HL-60 (cell line): ENCODE measurements around the gene NME1.

Experiments
- DNase-seq, 2 experiments: peaks; one replicate each; pipeline ENCODE4 v3.0.0-alpha.2; 2010 to 2020; ENCODE audit warnings: low read depth in 1 of 2, low spot score in 1 of 2
- H3K27ac ChIP-seq: fragments of 250-450 bp; sonication (Bioruptor Pico); replicated peaks from 2 replicates; pipeline ENCODE4 v1.5.1; 2020; ENCODE audit warnings: mild to moderate bottlenecking, moderate library complexity
- H3K27me3 ChIP-seq: fragments of 250-450 bp; sonication (Bioruptor Pico); 2 replicates; pipeline ENCODE4 v1.5.1; 2021; ENCODE audit warnings: mild to moderate bottlenecking, moderate library complexity; ENCODE audit not compliant: insufficient read depth, poor library complexity, severe bottlenecking
- H3K4me3 ChIP-seq: replicated peaks from 2 replicates; pipeline ENCODE4 v1.5.1; 2011; ENCODE audit warnings: mild to moderate bottlenecking, control low read depth, low read length; ENCODE audit not compliant: insufficient read depth
- CTCF ChIP-seq: IDR thresholded peaks from one replicate; pipeline ENCODE4 v1.5.1; 2011; ENCODE audit warnings: low read length, control low read depth, inconsistent platforms; ENCODE audit not compliant: insufficient read depth
- GABPA ChIP-seq: IDR thresholded peaks from 2 replicates; pipeline ENCODE4 v1.6.1; 2012; ENCODE audit warnings: low read depth
- POLR2AphosphoS5 ChIP-seq: IDR thresholded peaks from 2 replicates; pipeline ENCODE4 v1.6.1; 2012; ENCODE audit warnings: low read depth
- SPI1 ChIP-seq: IDR thresholded peaks from 2 replicates; pipeline ENCODE4 v1.6.1; 2012; ENCODE audit warnings: low read depth, mild to moderate bottlenecking, borderline replicate concordance
- TF ChIP-seq, protein P1 (sequence below): IDR thresholded peaks from 2 replicates; pipeline ENCODE4 v1.6.1; 2012; ENCODE audit warnings: low read depth; ENCODE audit not compliant: insufficient replicate concordance

Gene NME1

DNA sequence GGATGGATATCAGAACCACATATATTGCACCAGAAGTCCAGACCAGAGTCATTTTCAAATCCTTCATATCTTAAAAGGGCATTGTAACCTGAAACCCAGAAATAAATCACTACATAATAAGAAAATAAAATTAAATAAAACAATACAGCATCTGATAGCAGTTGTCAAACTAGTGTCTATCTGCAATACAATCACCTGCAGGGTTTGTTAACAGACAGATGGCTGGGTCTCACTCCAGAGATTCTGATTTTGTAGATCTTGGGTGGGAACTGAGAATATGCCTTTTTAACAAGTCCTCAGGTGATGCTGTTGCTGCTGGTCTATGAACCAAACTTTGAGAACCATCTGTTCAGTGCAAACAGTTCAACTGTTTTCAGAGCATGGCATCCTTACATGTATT is 50.5 kb downstream of the NME1 start:
- Histone ChIP-seq H3K27me3 (no peaks in the 10 kb centered on the region), H3K27ac (no peak overlapping the region), H3K4me3 (no peak overlapping the region)
- no peak for DNase-seq
- TF ChIP-seq CTCF (no peak), GABPA (no peak), SPI1 (no peak), POLR2AphosphoS5 (no peak)
- TF ChIP-seq, protein P1, sequence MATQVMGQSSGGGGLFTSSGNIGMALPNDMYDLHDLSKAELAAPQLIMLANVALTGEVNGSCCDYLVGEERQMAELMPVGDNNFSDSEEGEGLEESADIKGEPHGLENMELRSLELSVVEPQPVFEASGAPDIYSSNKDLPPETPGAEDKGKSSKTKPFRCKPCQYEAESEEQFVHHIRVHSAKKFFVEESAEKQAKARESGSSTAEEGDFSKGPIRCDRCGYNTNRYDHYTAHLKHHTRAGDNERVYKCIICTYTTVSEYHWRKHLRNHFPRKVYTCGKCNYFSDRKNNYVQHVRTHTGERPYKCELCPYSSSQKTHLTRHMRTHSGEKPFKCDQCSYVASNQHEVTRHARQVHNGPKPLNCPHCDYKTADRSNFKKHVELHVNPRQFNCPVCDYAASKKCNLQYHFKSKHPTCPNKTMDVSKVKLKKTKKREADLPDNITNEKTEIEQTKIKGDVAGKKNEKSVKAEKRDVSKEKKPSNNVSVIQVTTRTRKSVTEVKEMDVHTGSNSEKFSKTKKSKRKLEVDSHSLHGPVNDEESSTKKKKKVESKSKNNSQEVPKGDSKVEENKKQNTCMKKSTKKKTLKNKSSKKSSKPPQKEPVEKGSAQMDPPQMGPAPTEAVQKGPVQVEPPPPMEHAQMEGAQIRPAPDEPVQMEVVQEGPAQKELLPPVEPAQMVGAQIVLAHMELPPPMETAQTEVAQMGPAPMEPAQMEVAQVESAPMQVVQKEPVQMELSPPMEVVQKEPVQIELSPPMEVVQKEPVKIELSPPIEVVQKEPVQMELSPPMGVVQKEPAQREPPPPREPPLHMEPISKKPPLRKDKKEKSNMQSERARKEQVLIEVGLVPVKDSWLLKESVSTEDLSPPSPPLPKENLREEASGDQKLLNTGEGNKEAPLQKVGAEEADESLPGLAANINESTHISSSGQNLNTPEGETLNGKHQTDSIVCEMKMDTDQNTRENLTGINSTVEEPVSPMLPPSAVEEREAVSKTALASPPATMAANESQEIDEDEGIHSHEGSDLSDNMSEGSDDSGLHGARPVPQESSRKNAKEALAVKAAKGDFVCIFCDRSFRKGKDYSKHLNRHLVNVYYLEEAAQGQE: no peak
